Spleen (tissue), 7 donors: ENCODE measurements around the gene GPD2.

Experiments
- CTCF ChIP-seq, 11 experiments: fragments of 200-600 bp in 7 of 11; fragments of 450-650 bp in 4 of 11; sonication (generic) in 4 of 11; IDR thresholded peaks in 8 of 11; conservative IDR thresholded peaks in 3 of 11; 1 replicate in 7 of 11; 2 replicates in 4 of 11; pipeline versions ENCODE4 v1.4.0 to v1.8.0; 2016 to 2021; ENCODE audit warnings: antibody characterized with exemption in 11 of 11, inconsistent platforms in 4 of 11, mild to moderate bottlenecking in 1 of 11
- POLR2A ChIP-seq, 3 donors: fragments of 450-650 bp; IDR thresholded peaks; one replicate each; pipeline ENCODE4 v1.5.1; 2017; ENCODE audit warnings: antibody characterized with exemption in 3 of 3, mild to moderate bottlenecking in 1 of 3
- donor health status: DM: no; HTN: no; CAD: no; lungs with moderate emphysema.
- donor health status: DM: no; HTN: no; CAD: no.
- donor health status: DM: no; HTN: no; CAD: no.

GRCh38 chr2:156480376-156480775 lies 44.2 kb downstream of the GPD2 start:
- TF ChIP-seq CTCF (IDR thresholded peaks at IDR 0.05 in 8 of 11, conservative IDR thresholded peaks at IDR 0.05 in 3 of 11) (no peak), POLR2A (IDR thresholded peaks at IDR 0.05) (no peak)
